GM10248 (cell line): ENCODE data around the gene NHERF2.

Source experiments
- CTCF ChIA-PET: fragments of 300-600 bp; sonication (Branson Sonifier 250); formaldehyde crosslinking; extraction: SDS; loops from one replicate; lab custom pipeline; 2021; ENCODE audit warnings: antibody characterized with exemption; lab: Yijun Ruan, JAX
- POLR2A ChIA-PET: fragments of 350-650 bp; sonication (Branson Sonifier 250); formaldehyde crosslinking; extraction: SDS; loops from one replicate; lab custom pipeline; 2020; ENCODE audit warnings: antibody characterized with exemption; lab: Yijun Ruan, JAX
- DNase-seq: peaks from one replicate; pipeline ENCODE4 v3.0.0; 2012; ENCODE audit errors: extremely low spot score
- CTCF ChIP-seq: IDR thresholded peaks from 2 replicates; pipeline ENCODE4 v1.5.1; 2012; ENCODE audit warnings: mild to moderate bottlenecking, low read depth; ENCODE audit errors: extremely low read depth, missing control alignments, control extremely low read depth

Gene NHERF2

GRCh38 chr16:2027024-2028010 lies 615 bp downstream of the NHERF2 start:
- DNase-seq, result no peak
- POLR2A ChIA-PET, result interaction anchor here (0.7 to 1.2 kb wide), 2 partner anchors 65 to 128 kb away, joined by 4 read pairs; partner anchors contain the start of gene TRAF7
- CTCF ChIA-PET, result interaction anchor here (1.1 to 2.0 kb wide), 5 partner anchors 11 to 113 kb away, joined by 3 to 8 read pairs (median 5); partner anchors contain the start of genes NTHL1 and TSC2
- TF ChIP-seq CTCF, result no peak

GRCh38 chr16:2028146-2028545 lies 1.4 kb downstream of the NHERF2 start:
- CTCF ChIA-PET, result interaction anchor here (1.1 to 2.0 kb wide), 4 partner anchors 12 to 112 kb away, joined by 3 to 8 read pairs (median 6); no protein-coding TSS in a partner anchor
- no peak for DNase-seq
- TF ChIP-seq CTCF, result no peak
- POLR2A ChIA-PET, result interaction anchor here (1.2 kb wide), 1 partner anchor 127 kb away, joined by 4 read pairs; the partner anchor contains the start of gene TRAF7

- DNase-seq, result no peak
- CTCF ChIA-PET, result interaction anchor here (1.5 to 2.0 kb wide), 3 partner anchors 15 to 112 kb away, joined by 5 to 8 read pairs (median 7); no protein-coding TSS in a partner anchor
- TF ChIP-seq CTCF, result no peak
- POLR2A ChIA-PET, result interaction anchor here (1.2 kb wide), 1 partner anchor 127 kb away, joined by 4 read pairs; the partner anchor contains the start of gene TRAF7
Observed at GRCh38 chr16:2028620-2029220, 2.0 kb downstream of the NHERF2 start.

- no peak for TF ChIP-seq CTCF
- ChIA-PET POLR2A (interaction anchor here (0.7 kb wide), 1 partner anchor 1633 kb away, joined by 3 read pairs; no protein-coding TSS in a partner anchor), CTCF (no interaction called here)
Observed at GRCh38 chr16:2029350-2029749, 2.6 kb downstream of the NHERF2 start.

GRCh38 chr16:2030036-2030435 lies 3.3 kb downstream of the NHERF2 start:
- ChIA-PET CTCF (no interaction called here), POLR2A (interaction anchor here (0.7 kb wide), 1 partner anchor 1634 kb away, joined by 3 read pairs; no protein-coding TSS in a partner anchor)
- TF ChIP-seq CTCF, result no peak
- DNase-seq, result no peak

More at GRCh38 chr16:2029350-2029749, 2.6 kb downstream of the NHERF2 start:
- no peak for DNase-seq

- no peak for TF ChIP-seq CTCF
- POLR2A ChIA-PET, result no interaction called here
- CTCF ChIA-PET, result interaction anchor here (2.4 kb wide), 1 partner anchor 9 kb away, joined by 16 read pairs; no protein-coding TSS in a partner anchor
- no peak for DNase-seq
Observed at GRCh38 chr16:2031081-2031577, 4.4 kb downstream of the NHERF2 start.
